K562 (cell line): ENCODE measurements around the gene RAG2. TPM values are rescaled to one million over a fixed set of nuclear protein-coding genes. Genes with fewer than 3 reads are reported as not detected.

Source experiments
- ATAC-seq: fragments of 200-7000 bp; cut with Tn5 transposase; 3 replicates; pipeline ENCODE4 v1.9.1; 2020; ENCODE audit warnings: moderate library complexity
- BruUV-seq: library from RNA; stranded (reverse); fragments of 400-500 nt; replicated peaks from 2 replicates; lab custom pipeline; 2021; lab: Mats Ljungman, UMichigan
- CTCF ChIA-PET: fragments of 300-600 bp; formaldehyde crosslinking; extraction: SDS; loops from one replicate; lab custom pipeline; 2021; ENCODE audit warnings: low intra/inter-chr PET ratio; lab: Yijun Ruan, JAX
- POLR2A ChIA-PET: fragments of 300-600, 350-650 bp; sonication (Branson Sonifier 250); formaldehyde crosslinking; extraction: SDS; loops from one replicate; lab custom pipeline; 2021; ENCODE audit warnings: antibody characterized with exemption, inconsistent platforms; lab: Yijun Ruan, JAX
- DNase-seq, 4 experiments: peaks; one replicate each; pipeline versions ENCODE4 v3.0.0 to v3.0.0-alpha.2; 2011 to 2018; ENCODE audit warnings: low spot score in 3 of 4, mixed read lengths in 3 of 4; ENCODE audit errors: extremely low read depth in 1 of 4
- FAIRE-seq: peaks from 2 replicates; lab custom pipeline; 2011; peaks lifted over from hg19 to GRCh38; lab: Jason Lieb, UNC
- H2AFZ ChIP-seq: 2 replicates; pipeline ENCODE4 v1.6.0; 2011; ENCODE audit warnings: low read depth, low read length, control low read depth, inconsistent platforms
- H3K27ac ChIP-seq: fragments of 200-600 bp; 3 replicates; pipeline ENCODE4 v1.8.0; 2011; ENCODE audit warnings: low read depth, mild to moderate bottlenecking, control low read depth, inconsistent platforms, low read length, moderate library complexity, mixed read lengths; ENCODE audit errors: extremely low read depth
- H3K27me3 ChIP-seq, 2 experiments: fragments of 300-600 bp in 1 of 2; 2 replicates in 1 of 2; 3 replicates in 1 of 2; pipeline versions ENCODE4 v1.6.0 to v1.8.0; 2011; ENCODE audit warnings: inconsistent platforms in 2 of 2, low read length in 2 of 2, mild to moderate bottlenecking in 1 of 2, mixed read lengths in 1 of 2, moderate library complexity in 1 of 2; ENCODE audit not compliant: control insufficient read depth in 2 of 2, insufficient read depth in 2 of 2
- H3K36me3 ChIP-seq: fragments of 300-600 bp; 3 replicates; pipeline ENCODE4 v1.8.0; 2011; ENCODE audit warnings: mild to moderate bottlenecking, low read length, inconsistent platforms; ENCODE audit not compliant: control insufficient read depth, insufficient read depth
- H3K4me1 ChIP-seq, 2 experiments: fragments of 200-600 bp in 1 of 2; replicated peaks in 1 of 2; 2 replicates in 1 of 2; 3 replicates in 1 of 2; pipeline versions ENCODE4 v1.5.1 to v1.8.0; 2011; ENCODE audit warnings: inconsistent platforms in 2 of 2, low read length in 2 of 2, mild to moderate bottlenecking in 1 of 2, mixed read lengths in 1 of 2, moderate library complexity in 1 of 2; ENCODE audit not compliant: control insufficient read depth in 2 of 2, insufficient read depth in 2 of 2
- H3K4me2 ChIP-seq: 2 replicates; pipeline ENCODE4 v1.6.1; 2011; ENCODE audit warnings: low read length, control low read depth, inconsistent platforms, mixed read lengths; ENCODE audit not compliant: insufficient read depth
- H3K4me3 ChIP-seq: fragments of 200-600 bp; sonication (generic), shearing (Covaris generic); 2 replicates; pipeline ENCODE4 v1.5.1; 2016; ENCODE audit warnings: control low read depth, inconsistent platforms
- H3K79me2 ChIP-seq: fragments of 200-600 bp; 3 replicates; pipeline ENCODE4 v1.8.0; 2011; ENCODE audit warnings: low read length, inconsistent platforms; ENCODE audit not compliant: control insufficient read depth, insufficient read depth
- H3K9ac ChIP-seq, 2 experiments: 2 replicates each; pipeline versions ENCODE4 v1.6.0 to v1.6.1; 2011; ENCODE audit warnings: low read depth in 2 of 2, low read length in 2 of 2, control low read depth in 1 of 2, inconsistent platforms in 1 of 2, mild to moderate bottlenecking in 1 of 2, mixed read lengths in 1 of 2; ENCODE audit not compliant: insufficient read depth in 1 of 2
- H3K9me1 ChIP-seq: one replicate; pipeline ENCODE4 v1.6.0; 2011; ENCODE audit warnings: inconsistent platforms, mild to moderate bottlenecking, low read length, moderate library complexity; ENCODE audit not compliant: control insufficient read depth, insufficient read depth
- H3K9me3 ChIP-seq: replicated peaks from 2 replicates; pipeline ENCODE4 v1.5.1; 2011; ENCODE audit warnings: low read depth, low read length, inconsistent platforms; ENCODE audit not compliant: control insufficient read depth, insufficient read depth
- H4K20me1 ChIP-seq: replicated peaks from 2 replicates; pipeline ENCODE4 v1.6.1; 2011; ENCODE audit warnings: low read length, inconsistent platforms, mixed read lengths; ENCODE audit not compliant: control insufficient read depth, insufficient read depth
- CTCF ChIP-seq, 3 experiments: IDR thresholded peaks in 2 of 3; conservative IDR thresholded peaks in 1 of 3; 2 replicates each; pipeline ENCODE4 v1.5.1; 2011 to 2012; ENCODE audit warnings: low read length in 3 of 3, mild to moderate bottlenecking in 3 of 3, control low read depth in 2 of 3, improper control_type of control experiment in 1 of 3, inconsistent platforms in 1 of 3, low read depth in 1 of 3, mixed read lengths in 1 of 3, moderate library complexity in 1 of 3; ENCODE audit not compliant: insufficient read depth in 2 of 3
- KDM1A ChIP-seq, 2 experiments: fragments of 450-650 bp; IDR thresholded peaks; 2 replicates each; pipeline ENCODE4 v1.6.1; 2016; ENCODE audit warnings: mild to moderate bottlenecking in 2 of 2
- RAD21 ChIP-seq, 2 experiments: fragments of 250-450 bp in 1 of 2; fragments of 450-650 bp in 1 of 2; sonication (Bioruptor Pico) in 1 of 2; formaldehyde crosslinking in 1 of 2; IDR thresholded peaks in 1 of 2; conservative IDR thresholded peaks in 1 of 2; 2 replicates each; pipeline versions ENCODE4 v1.4.0 to v1.8.0; 2020 to 2022; ENCODE audit warnings: mild to moderate bottlenecking in 2 of 2, moderate library complexity in 1 of 2
- ZNF24 ChIP-seq: fragments of 450-650 bp; IDR thresholded peaks from 2 replicates; pipeline ENCODE4 v1.6.1; 2016
- WGBS: fragments of 100-300 bp; shearing (Covaris generic); methylation state at CpG from one replicate; pipeline ENCODE4 v1.1.6; 2016; ENCODE audit warnings: low coverage, mixed read lengths; ENCODE audit not compliant: insufficient coverage; ENCODE audit errors: missing lambda C conversion rate; 5-methylcytosine and 5-hydroxymethylcytosine counted together
- in situ Hi-C: fragments of 300-500 bp; cut with MboI; formaldehyde crosslinking; loops from 4 replicates; pipeline ENCODE4 v1.15.0; 2018; ENCODE audit warnings: inconsistent platforms, mixed read lengths
- intact Hi-C: fragments of 100-400 bp; cut with micrococcal nuclease; formaldehyde crosslinking; loops from 2 replicates; pipeline ENCODE4 v1.14.2; 2022
- polyA plus RNA-seq, 8 experiments: library from polyadenylated mRNA; depleted of rRNA in 4 of 8; stranded (reverse) in 5 of 8; unstranded in 3 of 8; fragments of >200 nt; fragmentation: Nextera tagmentation in 2 of 8; fragmentation: Illumina TruSeq in 1 of 8; extraction: Ambion mirVana in 2 of 8; extraction: Trizol in 1 of 8; gene quantifications; 2 replicates each; pipeline versions ENCODE4 v1.2.1 to v1.2.3, GENCODE V29; 2011 to 2014; ENCODE audit warnings: inconsistent platforms in 1 of 8, missing spikeins in 1 of 8
- total RNA-seq, 7 experiments: library from RNA; depleted of rRNA in 6 of 7; stranded (reverse); fragments of >200 nt in 6 of 7; fragmentation: Illumina TruSeq in 2 of 7; extraction: Trizol in 2 of 7; gene quantifications; 2 replicates each; pipeline versions ENCODE4 v1.2.1 to v1.2.3, GENCODE V29; 2011 to 2021; ENCODE audit warnings: low replicate concordance in 1 of 7

RAG2 gene
- total and polyA plus RNA-seq, 9 of the 15 experiments (the other 6 are each of a cell fraction or from before 2014, with no cell fraction given), result 0.06 to 2.7 (median 0.26) TPM; not detected in 3

GRCh38 chr11:36566407-36567053, 31.5 kb downstream of the RAG2 start:
- H3K79me2 ChIP-seq, result no peaks in the 10 kb centered on the region
- no peak for FAIRE-seq
- no peak overlapping the region for H3K9ac ChIP-seq
- H3K9me3 ChIP-seq, result no peaks in the 10 kb centered on the region
- ChIA-PET POLR2A (interaction anchor here (0.6 kb wide), 1 partner anchor 278 kb away, joined by 3 read pairs; the partner anchor contains the start of gene COMMD9), CTCF (interaction anchor here (6.9 kb wide), 1 partner anchor 56 kb away, joined by 60 read pairs; no protein-coding TSS in a partner anchor)
- no peaks in the 10 kb centered on the region for H4K20me1 ChIP-seq
- no peak overlapping the region for H3K4me2 ChIP-seq
- H3K4me1 ChIP-seq, result peaks cover 3 to 7% of the 10 kb centered on the region in 2 experiments; a peak in 2 of 5 replicates
- no TSS peak for BruUV-seq
- no peaks in the 10 kb centered on the region for H3K27me3 ChIP-seq
- no peak overlapping the region for H3K4me3 ChIP-seq
- in situ Hi-C loops (no loop called here), intact Hi-C loops (no loop called here)
- 11% methylated on average over 4 of the region's 4 CpGs for WGBS
- no peaks in the 10 kb centered on the region for H3K9me1 ChIP-seq
- no peak for ATAC-seq
- no peak overlapping the region for H2AFZ ChIP-seq
- no peak for DNase-seq
- no peaks in the 10 kb centered on the region for H3K36me3 ChIP-seq
- no peak for TF ChIP-seq KDM1A (IDR thresholded peaks at IDR 0.05)
- TF ChIP-seq ZNF24, result no peak
- TF ChIP-seq CTCF (IDR thresholded peaks at IDR 0.05 in 2 of 3, conservative IDR thresholded peaks at IDR 0.05 in 1 of 3; ENCODE audit: insufficient read depth in 2 of 3, low read depth in 1 of 3, low read length in 3 of 3), result peak in 1 of 3 experiments; percentile 35; a peak in 1 of 6 replicates
- peak; percentile 22 to 27; a peak in 2 of 4 replicates for TF ChIP-seq RAD21 (CRISPR knock-in tag; conservative IDR thresholded peaks at IDR 0.05 in 1 of 2, IDR thresholded peaks at IDR 0.05 in 1 of 2)
- no peak overlapping the region for H3K27ac ChIP-seq
